Fibroblast of pulmonary artery (primary cell): ENCODE results near the gene MAL.

Source experiments
- DNase-seq: peaks from one replicate; pipeline ENCODE4 v3.0.0-alpha.2; 2010; ENCODE audit warnings: low read depth
- H3K4me3 ChIP-seq: replicated peaks from 2 replicates; pipeline ENCODE4 v1.5.1; 2011; ENCODE audit warnings: low read depth, mild to moderate bottlenecking, control low read depth, low read length, moderate library complexity
- TF ChIP-seq, protein P1 (sequence below): IDR thresholded peaks from 2 replicates; pipeline ENCODE4 v1.5.1; 2011; ENCODE audit warnings: mild to moderate bottlenecking, control low read depth, low read length, inconsistent platforms; ENCODE audit errors: missing control alignments

MAL gene

GRCh38 chr2:95061601-95062183, 36.2 kb downstream of the MAL start:
- no peak overlapping the region for H3K4me3 ChIP-seq
- no peak for DNase-seq
- TF ChIP-seq, protein P1, sequence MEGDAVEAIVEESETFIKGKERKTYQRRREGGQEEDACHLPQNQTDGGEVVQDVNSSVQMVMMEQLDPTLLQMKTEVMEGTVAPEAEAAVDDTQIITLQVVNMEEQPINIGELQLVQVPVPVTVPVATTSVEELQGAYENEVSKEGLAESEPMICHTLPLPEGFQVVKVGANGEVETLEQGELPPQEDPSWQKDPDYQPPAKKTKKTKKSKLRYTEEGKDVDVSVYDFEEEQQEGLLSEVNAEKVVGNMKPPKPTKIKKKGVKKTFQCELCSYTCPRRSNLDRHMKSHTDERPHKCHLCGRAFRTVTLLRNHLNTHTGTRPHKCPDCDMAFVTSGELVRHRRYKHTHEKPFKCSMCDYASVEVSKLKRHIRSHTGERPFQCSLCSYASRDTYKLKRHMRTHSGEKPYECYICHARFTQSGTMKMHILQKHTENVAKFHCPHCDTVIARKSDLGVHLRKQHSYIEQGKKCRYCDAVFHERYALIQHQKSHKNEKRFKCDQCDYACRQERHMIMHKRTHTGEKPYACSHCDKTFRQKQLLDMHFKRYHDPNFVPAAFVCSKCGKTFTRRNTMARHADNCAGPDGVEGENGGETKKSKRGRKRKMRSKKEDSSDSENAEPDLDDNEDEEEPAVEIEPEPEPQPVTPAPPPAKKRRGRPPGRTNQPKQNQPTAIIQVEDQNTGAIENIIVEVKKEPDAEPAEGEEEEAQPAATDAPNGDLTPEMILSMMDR: no peak

DNA sequence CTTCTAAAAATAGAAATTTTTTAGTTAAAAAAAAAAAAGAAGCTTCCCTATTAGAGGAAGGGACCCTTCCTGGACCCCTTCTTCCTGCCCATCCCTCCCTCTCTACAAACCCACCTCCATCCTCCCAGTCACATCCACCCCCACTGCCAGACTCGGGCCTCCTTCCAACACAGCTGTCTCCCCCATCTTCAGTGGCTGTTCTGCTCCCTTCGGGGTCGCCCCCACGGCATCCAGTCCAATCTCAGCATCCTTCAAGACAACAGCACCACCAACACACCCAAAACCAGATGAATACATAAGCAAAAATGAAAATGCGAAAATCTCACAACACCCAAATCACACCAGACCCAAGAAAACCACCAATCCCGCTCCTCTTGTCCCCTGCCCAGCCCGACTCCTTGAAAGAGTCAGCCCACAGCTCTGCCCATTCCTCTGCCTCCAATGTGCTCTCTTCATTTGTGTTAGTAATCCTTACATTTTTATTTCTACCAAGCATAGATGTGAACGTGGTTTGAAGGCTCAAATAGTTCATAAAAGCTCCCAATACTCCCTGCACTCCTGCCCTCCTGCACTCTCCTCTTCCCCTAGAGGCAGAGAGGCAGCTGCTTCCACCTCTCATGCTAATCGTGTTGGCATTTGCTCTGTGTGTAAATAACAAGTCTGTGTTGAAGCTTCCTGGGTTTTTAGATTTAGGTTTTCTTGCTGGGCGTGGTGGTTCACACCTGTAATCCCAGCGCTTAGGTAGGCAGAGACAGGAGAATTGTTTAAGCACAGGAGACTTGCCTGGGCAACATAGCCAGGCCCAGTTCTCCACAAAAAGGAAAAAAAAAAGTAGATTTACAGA, 37.0 kb downstream of the MAL start:
- no peak for DNase-seq
- no peak overlapping the region for H3K4me3 ChIP-seq
- TF ChIP-seq, protein P1: no peak

- H3K4me3 ChIP-seq: no peak overlapping the region
- TF ChIP-seq, protein P1: no peak
- no peak for DNase-seq
These were observed 37.8 kb downstream of the MAL start for GRCh38 chr2:95063086-95063958.

- TF ChIP-seq, protein P1: no peak
- no peak overlapping the region for H3K4me3 ChIP-seq
- DNase-seq: no peak
These were observed 42.7 kb downstream of the MAL start for GRCh38 chr2:95068256-95068655.

- DNase-seq: no peak
- TF ChIP-seq, protein P1: no peak
- H3K4me3 ChIP-seq: no peak overlapping the region
These were observed 44.0 kb downstream of the MAL start for GRCh38 chr2:95069465-95069864.

DNA sequence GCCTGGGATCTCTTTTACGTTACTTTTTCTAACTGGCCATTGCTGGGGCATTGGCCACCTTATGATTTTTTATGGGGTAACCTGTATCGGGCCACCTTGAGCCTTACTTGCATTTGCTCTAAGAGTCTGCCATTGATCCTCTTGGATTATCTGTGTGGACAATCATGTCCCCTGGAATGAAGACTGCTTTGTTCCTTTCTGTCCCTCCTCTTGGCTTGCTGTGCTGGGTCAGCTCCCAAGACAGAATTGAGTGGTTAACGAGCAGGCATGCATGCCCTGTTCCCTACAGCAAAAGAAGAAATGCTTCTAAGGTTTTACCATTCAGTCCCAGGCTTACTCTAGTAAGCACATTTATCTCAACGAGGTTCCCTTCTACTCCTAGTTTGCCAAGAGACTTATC, 46.3 kb downstream of the MAL start:
- TF ChIP-seq, protein P1: no peak
- H3K4me3 ChIP-seq: no peak overlapping the region
- DNase-seq: no peak
